ENCODE measurements around the gene GDF11. TPM values are rescaled to one million over a fixed set of nuclear protein-coding genes. Genes with fewer than 3 reads are reported as not detected.
A peak's percentile ranks its signal among the peaks of the same experiment; 100 is the strongest.

GDF11 gene
- total RNA-seq, 1 donor from 2014 or later, result 66.6 TPM

GRCh38 chr12:55696141-55696540 lies 46.8 kb upstream of the GDF11 start:
- no peaks in the 10 kb centered on the region for H3K27me3 Mint-ChIP-seq (ENCODE audit: low read depth)
- no peaks in the 10 kb centered on the region for H3K4me1 Mint-ChIP-seq
- H3K9me3 Mint-ChIP-seq, result no peaks in the 10 kb centered on the region
- TF ChIP-seq CTCF (conservative IDR thresholded peaks at IDR 0.05), result no peak
- H3K36me3 Mint-ChIP-seq (ENCODE audit: low read depth), result peaks cover 2% of the 10 kb centered on the region
- peak overlapping the region; percentile 88 for H3K27ac Mint-ChIP-seq (ENCODE audit: unreplicated experiment)
- no peak overlapping the region for H3K4me3 Mint-ChIP-seq
- DNase-seq (ENCODE audit: low read depth, low spot score), result no peak

- DNase-seq (ENCODE audit: low read depth, low spot score), result no peak
- TF ChIP-seq CTCF (conservative IDR thresholded peaks at IDR 0.05), result no peak
- Mint-ChIP-seq H3K9me3 (no peaks in the 10 kb centered on the region), H3K36me3 (ENCODE audit: low read depth) (no peaks in the 10 kb centered on the region), H3K4me3 (no peak overlapping the region), H3K27ac (ENCODE audit: unreplicated experiment) (peak overlapping the region; percentile 88), H3K27me3 (ENCODE audit: low read depth) (no peaks in the 10 kb centered on the region), H3K4me1 (no peaks in the 10 kb centered on the region)
These were observed 46.0 kb upstream of the GDF11 start for GRCh38 chr12:55696796-55697462.

- Mint-ChIP-seq H3K4me3 (no peak overlapping the region), H3K36me3 (ENCODE audit: low read depth) (no peaks in the 10 kb centered on the region), H3K27ac (ENCODE audit: unreplicated experiment) (no peak overlapping the region), H3K9me3 (no peaks in the 10 kb centered on the region), H3K4me1 (no peaks in the 10 kb centered on the region), H3K27me3 (ENCODE audit: low read depth) (no peaks in the 10 kb centered on the region)
- TF ChIP-seq CTCF (conservative IDR thresholded peaks at IDR 0.05), result no peak
- no peak for DNase-seq (ENCODE audit: low read depth, low spot score)
These were observed 45.2 kb upstream of the GDF11 start for GRCh38 chr12:55697686-55698085.

GRCh38 chr12:55698241-55698955 lies 44.5 kb upstream of the GDF11 start:
- Mint-ChIP-seq H3K4me3 (no peak overlapping the region), H3K9me3 (no peaks in the 10 kb centered on the region), H3K27me3 (ENCODE audit: low read depth) (no peaks in the 10 kb centered on the region), H3K36me3 (ENCODE audit: low read depth) (no peaks in the 10 kb centered on the region), H3K4me1 (peaks cover 4% of the 10 kb centered on the region), H3K27ac (ENCODE audit: unreplicated experiment) (no peak overlapping the region)
- no peak for DNase-seq (ENCODE audit: low read depth, low spot score)
- no peak for TF ChIP-seq CTCF (conservative IDR thresholded peaks at IDR 0.05)

- H3K4me3 Mint-ChIP-seq, result no peak overlapping the region
- no peaks in the 10 kb centered on the region for H3K9me3 Mint-ChIP-seq
- peaks cover 4% of the 10 kb centered on the region for H3K4me1 Mint-ChIP-seq
- H3K27me3 Mint-ChIP-seq (ENCODE audit: low read depth), result no peaks in the 10 kb centered on the region
- TF ChIP-seq CTCF (conservative IDR thresholded peaks at IDR 0.05), result no peak
- H3K27ac Mint-ChIP-seq (ENCODE audit: unreplicated experiment), result no peak overlapping the region
- DNase-seq (ENCODE audit: low read depth, low spot score), result no peak
- H3K36me3 Mint-ChIP-seq (ENCODE audit: low read depth), result no peaks in the 10 kb centered on the region
These were observed 44.0 kb upstream of the GDF11 start for GRCh38 chr12:55698965-55699364.

Data from neural crest cell (in vitro differentiated cells).